ENCODE measurements around the gene DNAH17. TPM values are rescaled to one million over a fixed set of nuclear protein-coding genes. Genes with fewer than 3 reads are reported as not detected.

The DNAH17 gene
- total RNA-seq, 5 donors from 2014 or later (not counting 1 experiment from before 2014, with no cell fraction given): 0.33 to 1.2 (median 1.1) TPM

- Histone ChIP-seq H3K27me3 (replicated peaks in 1 of 2; ENCODE audit: control insufficient read depth in 2 of 2, extremely low read depth in 1 of 2, insufficient read depth in 2 of 2, low read length in 1 of 2) (no peaks in the 10 kb centered on the region), H3K27ac (ENCODE audit: low read length) (no peak overlapping the region), H3K4me3 (ENCODE audit: control insufficient read depth in 1 of 2, extremely low read depth in 1 of 2, low read length in 1 of 2) (no peak overlapping the region), H3K9me3 (no peaks in the 10 kb centered on the region), H3K36me3 (ENCODE audit: control insufficient read depth in 2 of 2, extremely low read depth in 1 of 2, insufficient read depth in 1 of 2, low read length in 1 of 2) (no peaks in the 10 kb centered on the region), H3K4me1 (ENCODE audit: control insufficient read depth in 1 of 2, extremely low read depth in 1 of 2, insufficient read depth in 2 of 2, low read length in 2 of 2) (no peaks in the 10 kb centered on the region)
- POLR2A ChIA-PET: no interaction called here
- 73% methylated on average over 6 of the region's 16 CpGs for WGBS (ENCODE audit: insufficient coverage)
- Mint-ChIP-seq H3K4me3 (no peak overlapping the region), H3K27me3 (peaks cover 0 to 1% of the 10 kb centered on the region in 2 donors), H3K36me3 (no peaks in the 10 kb centered on the region), H3K27ac (peak overlapping the region in 1 of 2 donors; percentile 70), H3K9me3 (no peaks in the 10 kb centered on the region), H3K4me1 (no peaks in the 10 kb centered on the region)
- ATAC-seq (replicated peaks in 1 of 4) (no peak), DNase-seq (no peak)
- CTCF ChIA-PET: no interaction called here
These were observed 55.0 kb downstream of the DNAH17 start for GRCh38 chr17:78522031-78522809.

GRCh38 chr17:78517421-78517820 is 59.8 kb downstream of the DNAH17 start:
- ATAC-seq (replicated peaks in 1 of 4) (no peak), DNase-seq (no peak)
- H3K9me3 ChIP-seq: no peaks in the 10 kb centered on the region
- Mint-ChIP-seq H3K27me3 (peaks cover 0 to 1% of the 10 kb centered on the region in 2 donors), H3K4me3 (no peak overlapping the region), H3K27ac (no peak overlapping the region), H3K36me3 (no peaks in the 10 kb centered on the region), H3K4me1 (no peaks in the 10 kb centered on the region), H3K9me3 (no peaks in the 10 kb centered on the region)
- WGBS (ENCODE audit: insufficient coverage): 95% methylated on average over 2 of the region's 2 CpGs
- CTCF ChIA-PET: no interaction called here
- POLR2A ChIA-PET: interaction anchor here in 1 of 2 donors (0.6 kb wide), 1 partner anchor 1974 kb away, joined by 5 read pairs; no protein-coding TSS in a partner anchor
- no peaks in the 10 kb centered on the region for H3K36me3 ChIP-seq (ENCODE audit: control insufficient read depth in 2 of 2, extremely low read depth in 1 of 2, insufficient read depth in 1 of 2, low read length in 1 of 2)
- no peaks in the 10 kb centered on the region for H3K4me1 ChIP-seq (ENCODE audit: control insufficient read depth in 1 of 2, extremely low read depth in 1 of 2, insufficient read depth in 2 of 2, low read length in 2 of 2)
- no peak overlapping the region for H3K4me3 ChIP-seq (ENCODE audit: control insufficient read depth in 1 of 2, extremely low read depth in 1 of 2, low read length in 1 of 2)
- H3K27ac ChIP-seq (ENCODE audit: low read length): no peak overlapping the region
- H3K27me3 ChIP-seq (replicated peaks in 1 of 2; ENCODE audit: control insufficient read depth in 2 of 2, extremely low read depth in 1 of 2, insufficient read depth in 2 of 2, low read length in 1 of 2): peaks cover 0 to 4% of the 10 kb centered on the region in 2 experiments

- Mint-ChIP-seq H3K9me3 (no peaks in the 10 kb centered on the region), H3K4me1 (no peaks in the 10 kb centered on the region), H3K27me3 (peaks cover 0 to 1% of the 10 kb centered on the region in 2 donors), H3K4me3 (no peak overlapping the region), H3K27ac (no peak overlapping the region), H3K36me3 (no peaks in the 10 kb centered on the region)
- no peaks in the 10 kb centered on the region for H3K36me3 ChIP-seq (ENCODE audit: control insufficient read depth in 2 of 2, extremely low read depth in 1 of 2, insufficient read depth in 1 of 2, low read length in 1 of 2)
- no peak overlapping the region for H3K4me3 ChIP-seq (ENCODE audit: control insufficient read depth in 1 of 2, extremely low read depth in 1 of 2, low read length in 1 of 2)
- CTCF ChIA-PET: no interaction called here
- H3K4me1 ChIP-seq (ENCODE audit: control insufficient read depth in 1 of 2, extremely low read depth in 1 of 2, insufficient read depth in 2 of 2, low read length in 2 of 2): no peaks in the 10 kb centered on the region
- ATAC-seq (replicated peaks in 1 of 4) (no peak), DNase-seq (no peak)
- 92% methylated on average over 2 of the region's 4 CpGs for WGBS (ENCODE audit: insufficient coverage)
- POLR2A ChIA-PET: no interaction called here
- peaks cover 0 to 12% of the 10 kb centered on the region in 2 experiments for H3K27me3 ChIP-seq (replicated peaks in 1 of 2; ENCODE audit: control insufficient read depth in 2 of 2, extremely low read depth in 1 of 2, insufficient read depth in 2 of 2, low read length in 1 of 2)
- no peak overlapping the region for H3K27ac ChIP-seq (ENCODE audit: low read length)
- H3K9me3 ChIP-seq: no peaks in the 10 kb centered on the region
These were observed 61.7 kb downstream of the DNAH17 start for GRCh38 chr17:78515480-78515879.

GRCh38 chr17:78514521-78514920 is 62.7 kb downstream of the DNAH17 start:
- H3K27ac ChIP-seq (ENCODE audit: low read length): no peak overlapping the region
- Mint-ChIP-seq H3K27ac (no peak overlapping the region), H3K9me3 (no peaks in the 10 kb centered on the region), H3K36me3 (no peaks in the 10 kb centered on the region), H3K4me1 (no peaks in the 10 kb centered on the region), H3K27me3 (peaks cover 0 to 1% of the 10 kb centered on the region in 2 donors), H3K4me3 (no peak overlapping the region)
- POLR2A ChIA-PET: no interaction called here
- H3K4me1 ChIP-seq (ENCODE audit: control insufficient read depth in 1 of 2, extremely low read depth in 1 of 2, insufficient read depth in 2 of 2, low read length in 2 of 2): no peaks in the 10 kb centered on the region
- H3K4me3 ChIP-seq (ENCODE audit: control insufficient read depth in 1 of 2, extremely low read depth in 1 of 2, low read length in 1 of 2): no peak overlapping the region
- H3K9me3 ChIP-seq: no peaks in the 10 kb centered on the region
- CTCF ChIA-PET: no interaction called here
- DNase-seq (no peak), ATAC-seq (replicated peaks in 1 of 4) (no peak)
- no peaks in the 10 kb centered on the region for H3K36me3 ChIP-seq (ENCODE audit: control insufficient read depth in 2 of 2, extremely low read depth in 1 of 2, insufficient read depth in 1 of 2, low read length in 1 of 2)
- WGBS (ENCODE audit: insufficient coverage): 89% methylated on average over 15 of the region's 18 CpGs
- peaks cover 0 to 12% of the 10 kb centered on the region in 2 experiments for H3K27me3 ChIP-seq (replicated peaks in 1 of 2; ENCODE audit: control insufficient read depth in 2 of 2, extremely low read depth in 1 of 2, insufficient read depth in 2 of 2, low read length in 1 of 2)

GRCh38 chr17:78512976-78513375 is 64.2 kb downstream of the DNAH17 start:
- H3K9me3 Mint-ChIP-seq: no peaks in the 10 kb centered on the region
- peaks cover 0 to 12% of the 10 kb centered on the region in 2 experiments for H3K27me3 ChIP-seq (replicated peaks in 1 of 2; ENCODE audit: control insufficient read depth in 2 of 2, extremely low read depth in 1 of 2, insufficient read depth in 2 of 2, low read length in 1 of 2)
- WGBS (ENCODE audit: insufficient coverage): 90% methylated on average over 2 of the region's 4 CpGs
- no peak overlapping the region for H3K27ac ChIP-seq (ENCODE audit: low read length)
- H3K27me3 Mint-ChIP-seq: peaks cover 0 to 3% of the 10 kb centered on the region in 2 donors
- H3K4me1 Mint-ChIP-seq: no peaks in the 10 kb centered on the region
- H3K4me3 ChIP-seq (ENCODE audit: control insufficient read depth in 1 of 2, extremely low read depth in 1 of 2, low read length in 1 of 2): no peak overlapping the region
- ChIA-PET POLR2A (no interaction called here), CTCF (interaction anchor here in 1 of 2 donors (0.7 kb wide), 1 partner anchor 26 kb away, joined by 6 read pairs; no protein-coding TSS in a partner anchor)
- no peak overlapping the region for H3K27ac Mint-ChIP-seq
- H3K36me3 Mint-ChIP-seq: no peaks in the 10 kb centered on the region
- H3K36me3 ChIP-seq (ENCODE audit: control insufficient read depth in 2 of 2, extremely low read depth in 1 of 2, insufficient read depth in 1 of 2, low read length in 1 of 2): no peaks in the 10 kb centered on the region
- H3K9me3 ChIP-seq: no peaks in the 10 kb centered on the region
- H3K4me3 Mint-ChIP-seq: no peak overlapping the region
- H3K4me1 ChIP-seq (ENCODE audit: control insufficient read depth in 1 of 2, extremely low read depth in 1 of 2, insufficient read depth in 2 of 2, low read length in 2 of 2): no peaks in the 10 kb centered on the region
- no peak for ATAC-seq (replicated peaks in 1 of 4)
- no peak for DNase-seq

GRCh38 chr17:78510141-78511075 is 66.8 kb downstream of the DNAH17 start:
- Histone ChIP-seq H3K27me3 (replicated peaks in 1 of 2; ENCODE audit: control insufficient read depth in 2 of 2, extremely low read depth in 1 of 2, insufficient read depth in 2 of 2, low read length in 1 of 2) (peaks cover 0 to 22% of the 10 kb centered on the region in 2 experiments), H3K27ac (ENCODE audit: low read length) (no peak overlapping the region), H3K4me3 (ENCODE audit: control insufficient read depth in 1 of 2, extremely low read depth in 1 of 2, low read length in 1 of 2) (no peak overlapping the region), H3K4me1 (ENCODE audit: control insufficient read depth in 1 of 2, extremely low read depth in 1 of 2, insufficient read depth in 2 of 2, low read length in 2 of 2) (no peaks in the 10 kb centered on the region), H3K36me3 (ENCODE audit: control insufficient read depth in 2 of 2, extremely low read depth in 1 of 2, insufficient read depth in 1 of 2, low read length in 1 of 2) (no peaks in the 10 kb centered on the region), H3K9me3 (no peaks in the 10 kb centered on the region)
- H3K36me3 Mint-ChIP-seq: no peaks in the 10 kb centered on the region
- H3K27ac Mint-ChIP-seq: no peak overlapping the region
- CTCF ChIA-PET: interaction anchor here in 1 of 2 donors (0.7 kb wide), 1 partner anchor 13 kb away, joined by 5 read pairs; no protein-coding TSS in a partner anchor
- H3K4me3 Mint-ChIP-seq: no peak overlapping the region
- POLR2A ChIA-PET: no interaction called here
- 83% methylated on average over 19 of the region's 28 CpGs for WGBS (ENCODE audit: insufficient coverage)
- ATAC-seq (replicated peaks in 1 of 4) (no peak), DNase-seq (no peak)
- no peaks in the 10 kb centered on the region for H3K9me3 Mint-ChIP-seq
- H3K4me1 Mint-ChIP-seq: no peaks in the 10 kb centered on the region
- H3K27me3 Mint-ChIP-seq: peaks cover 0 to 3% of the 10 kb centered on the region in 2 donors

Measured in T-cell (primary cell).